GM23248 (cell line): Measurements from ENCODE around the gene TRIM3. TPM values are rescaled to one million over a fixed set of nuclear protein-coding genes. Genes with fewer than 3 reads are reported as not detected.

ENCODE experiments used
- DNase-seq: peaks from one replicate; pipeline ENCODE4 v3.0.0-alpha.2; 2015
- H2AFZ ChIP-seq: fragments of 200-600 bp; sonication (generic); 2 replicates; pipeline ENCODE4 v1.6.1; 2016; ENCODE audit warnings: antibody characterized with exemption
- H3F3A ChIP-seq: fragments of 200-600 bp; sonication (generic); 2 replicates; pipeline ENCODE4 v1.6.1; 2016; ENCODE audit warnings: mild to moderate bottlenecking, antibody characterized with exemption, mixed run types; ENCODE audit not compliant: insufficient read depth
- H3K27ac ChIP-seq: fragments of 200-600 bp; sonication (generic); 2 replicates; pipeline ENCODE4 v1.5.1; 2016; ENCODE audit warnings: mild to moderate bottlenecking
- H3K27me3 ChIP-seq: fragments of 200-600 bp; sonication (generic); replicated peaks from 2 replicates; pipeline ENCODE4 v1.6.1; 2016; ENCODE audit warnings: mild to moderate bottlenecking; ENCODE audit not compliant: insufficient read depth
- H3K36me3 ChIP-seq: fragments of 200-600 bp; sonication (generic); 2 replicates; pipeline ENCODE4 v1.6.1; 2016; ENCODE audit warnings: low read depth, mild to moderate bottlenecking
- H3K4me1 ChIP-seq: fragments of 200-600 bp; sonication (generic); 2 replicates; pipeline ENCODE4 v1.6.1; 2016; ENCODE audit warnings: mild to moderate bottlenecking; ENCODE audit not compliant: insufficient read depth
- H3K4me2 ChIP-seq: fragments of 200-600 bp; sonication (generic); one replicate; pipeline ENCODE4 v1.6.1; 2016; ENCODE audit warnings: mild to moderate bottlenecking; ENCODE audit not compliant: unreplicated experiment
- H3K4me3 ChIP-seq: fragments of 200-600 bp; sonication (generic); 2 replicates; pipeline ENCODE4 v1.5.1; 2016; ENCODE audit warnings: mild to moderate bottlenecking
- H3K79me2 ChIP-seq: fragments of 200-600 bp; sonication (generic); 2 replicates; pipeline ENCODE4 v1.6.1; 2016; ENCODE audit warnings: mild to moderate bottlenecking; ENCODE audit not compliant: insufficient read depth
- H3K9ac ChIP-seq: fragments of 200-600 bp; sonication (generic); 2 replicates; pipeline ENCODE4 v1.6.1; 2016; ENCODE audit warnings: mild to moderate bottlenecking
- H3K9me2 ChIP-seq: fragments of 200-600 bp; sonication (generic); 2 replicates; pipeline ENCODE4 v1.6.1; 2016; ENCODE audit warnings: mixed run types, mild to moderate bottlenecking, moderate library complexity; ENCODE audit not compliant: insufficient read depth
- H3K9me3 ChIP-seq: fragments of 200-600 bp; sonication (generic); one replicate; pipeline ENCODE4 v1.6.1; 2017; ENCODE audit warnings: low read depth
- H4K20me1 ChIP-seq: fragments of 200-600 bp; sonication (generic); 2 replicates; pipeline ENCODE4 v1.6.0; 2016; ENCODE audit not compliant: insufficient read depth
- EZH2 ChIP-seq: fragments of 200-600 bp; sonication (generic); IDR thresholded peaks from 2 replicates; pipeline ENCODE4 v1.6.1; 2018; ENCODE audit warnings: antibody characterized with exemption, mild to moderate bottlenecking; ENCODE audit not compliant: insufficient read depth, poor library complexity, severe bottlenecking
- EZH2phosphoT487 ChIP-seq: fragments of 200-600 bp; sonication (generic); IDR thresholded peaks from 2 replicates; pipeline ENCODE4 v1.6.1; 2018; ENCODE audit warnings: antibody characterized with exemption, moderate library complexity, mild to moderate bottlenecking, low read depth; ENCODE audit not compliant: insufficient read depth
- WGBS, 2 experiments: methylation state at CpG; one replicate each; pipeline ENCODE4 v1.1.6; 2015 to 2017; ENCODE audit warnings: low lambda C conversion rate in 2 of 2, low coverage in 1 of 2; ENCODE audit errors: missing lambda C conversion rate in 2 of 2; 5-methylcytosine and 5-hydroxymethylcytosine counted together
- in situ Hi-C: fragments of 300-500 bp; cut with MboI; formaldehyde crosslinking; loops from 2 replicates; pipeline ENCODE4 v1.15.0; 2020
- polyA plus RNA-seq: library from polyadenylated mRNA; unstranded; fragments of >200 nt; fragmentation: Nextera tagmentation; extraction: Ambion mirVana; gene quantifications from 2 replicates; pipeline ENCODE4 v1.2.1, GENCODE V29; 2016
- total RNA-seq: library from RNA; depleted of rRNA; stranded (reverse); fragments of >200 nt; shearing (Covaris generic); gene quantifications from 2 replicates; pipeline ENCODE4 v1.2.3, GENCODE V29; 2014; rRNA removed

Gene TRIM3
- total and polyA plus RNA-seq, 2 experiments from 2014 or later = 15.2 to 29.9 TPM

GRCh38 chr11:6400431-6401345 is 73.1 kb downstream of the TRIM3 start:
- no peak for DNase-seq
- peaks cover 15% of the 10 kb centered on the region for H3K4me1 ChIP-seq
- no peak overlapping the region for H2AFZ ChIP-seq
- H4K20me1 ChIP-seq = no peaks in the 10 kb centered on the region
- H3K27ac ChIP-seq = no peak overlapping the region
- no peak overlapping the region for H3K9ac ChIP-seq
- no peaks in the 10 kb centered on the region for H3K9me3 ChIP-seq
- in situ Hi-C loops = no loop called here
- no peaks in the 10 kb centered on the region for H3K36me3 ChIP-seq
- H3K79me2 ChIP-seq = no peaks in the 10 kb centered on the region
- H3K4me2 ChIP-seq = no peak overlapping the region
- H3K4me3 ChIP-seq = no peak overlapping the region
- 93 to 97% methylated on average over 15 of the region's 15 CpGs for WGBS, 2 experiments
- H3K9me2 ChIP-seq = no peaks in the 10 kb centered on the region
- H3K27me3 ChIP-seq = no peaks in the 10 kb centered on the region
- TF ChIP-seq EZH2 (no peak), EZH2phosphoT487 (no peak)
- peaks cover 28% of the 10 kb centered on the region for H3F3A ChIP-seq

Other genes starting within 250 kb of the TRIM3 start
- gene FHIP1B, start 239.3 kb downstream of the TRIM3 start, total RNA-seq = 14.7 and 25.4 TPM in 2 replicates
- 9.2 and 10.9 TPM in 2 replicates for gene FHIP1B, start 239.3 kb downstream of the TRIM3 start, polyA plus RNA-seq
- gene CNGA4, start 234.9 kb downstream of the TRIM3 start, total RNA-seq = not detected in 2 replicates
- gene CNGA4, start 234.9 kb downstream of the TRIM3 start, polyA plus RNA-seq = not detected in 2 replicates
- gene CCKBR, start 214.1 kb downstream of the TRIM3 start, total RNA-seq = not detected in 2 replicates
- gene CCKBR, start 214.1 kb downstream of the TRIM3 start, polyA plus RNA-seq = not detected in 2 replicates
- gene CAVIN3, start 153.4 kb downstream of the TRIM3 start, total RNA-seq = 392 and 456 TPM in 2 replicates
- 290 and 301 TPM in 2 replicates for gene CAVIN3, start 153.4 kb downstream of the TRIM3 start, polyA plus RNA-seq
- gene SMPD1, start 83.5 kb downstream of the TRIM3 start, total RNA-seq = 70.1 and 87.8 TPM in 2 replicates
- 67.9 and 72.3 TPM in 2 replicates for gene SMPD1, start 83.5 kb downstream of the TRIM3 start, polyA plus RNA-seq
- gene APBB1, start 54.8 kb downstream of the TRIM3 start, total RNA-seq = 43.8 and 46.2 TPM in 2 replicates
- 42.3 and 43.1 TPM in 2 replicates for gene APBB1, start 54.8 kb downstream of the TRIM3 start, polyA plus RNA-seq
- gene HPX, start 33.0 kb downstream of the TRIM3 start, total RNA-seq = 0.22 and 1.1 TPM in 2 replicates
- 0.43 and 0.46 TPM in 2 replicates for gene HPX, start 33.0 kb downstream of the TRIM3 start, polyA plus RNA-seq
- gene ARFIP2, start 7.4 kb upstream of the TRIM3 start, total RNA-seq = 69.5 and 75.0 TPM in 2 replicates
- 56.6 and 57.9 TPM in 2 replicates for gene ARFIP2, start 7.4 kb upstream of the TRIM3 start, polyA plus RNA-seq
- gene TIMM10B, start 7.6 kb upstream of the TRIM3 start, total RNA-seq = 31.7 and 43.8 TPM in 2 replicates
- gene TIMM10B, start 7.6 kb upstream of the TRIM3 start, polyA plus RNA-seq = 35.0 and 35.4 TPM in 2 replicates
- 2.2 and 4.6 TPM in 2 replicates for gene DNHD1, start 23.3 kb upstream of the TRIM3 start, total RNA-seq
- 1.1 and 1.2 TPM in 2 replicates for gene DNHD1, start 23.3 kb upstream of the TRIM3 start, polyA plus RNA-seq
- gene RRP8, start 129.7 kb upstream of the TRIM3 start, total RNA-seq = 8.5 and 12.6 TPM in 2 replicates
- gene RRP8, start 129.7 kb upstream of the TRIM3 start, polyA plus RNA-seq = 21.3 and 24.4 TPM in 2 replicates
- gene ILK, start 129.8 kb upstream of the TRIM3 start, total RNA-seq = 211 and 242 TPM in 2 replicates
- 256 and 264 TPM in 2 replicates for gene ILK, start 129.8 kb upstream of the TRIM3 start, polyA plus RNA-seq
- 35.5 and 67.9 TPM in 2 replicates for gene TAF10, start 138.3 kb upstream of the TRIM3 start, total RNA-seq
- 171 and 172 TPM in 2 replicates for gene TAF10, start 138.3 kb upstream of the TRIM3 start, polyA plus RNA-seq
- 37.6 and 47.6 TPM in 2 replicates for gene TPP1, start 145.5 kb upstream of the TRIM3 start, total RNA-seq
- gene TPP1, start 145.5 kb upstream of the TRIM3 start, polyA plus RNA-seq = 65.2 and 66.3 TPM in 2 replicates
- gene DCHS1, start 181.9 kb upstream of the TRIM3 start, total RNA-seq = 5.8 and 6.4 TPM in 2 replicates
- 0.86 and 1.1 TPM in 2 replicates for gene DCHS1, start 181.9 kb upstream of the TRIM3 start, polyA plus RNA-seq
- 53.5 and 104 TPM in 2 replicates for gene MRPL17, start 209.4 kb upstream of the TRIM3 start, total RNA-seq
- gene MRPL17, start 209.4 kb upstream of the TRIM3 start, polyA plus RNA-seq = 107 and 114 TPM in 2 replicates